ENCODE data around the gene SPOCK2. TPM values are rescaled to one million over a fixed set of nuclear protein-coding genes. Genes with fewer than 3 reads are reported as not detected.

SPOCK2 gene
- total RNA-seq, 1 donor from 2014 or later: 187 TPM

DNA sequence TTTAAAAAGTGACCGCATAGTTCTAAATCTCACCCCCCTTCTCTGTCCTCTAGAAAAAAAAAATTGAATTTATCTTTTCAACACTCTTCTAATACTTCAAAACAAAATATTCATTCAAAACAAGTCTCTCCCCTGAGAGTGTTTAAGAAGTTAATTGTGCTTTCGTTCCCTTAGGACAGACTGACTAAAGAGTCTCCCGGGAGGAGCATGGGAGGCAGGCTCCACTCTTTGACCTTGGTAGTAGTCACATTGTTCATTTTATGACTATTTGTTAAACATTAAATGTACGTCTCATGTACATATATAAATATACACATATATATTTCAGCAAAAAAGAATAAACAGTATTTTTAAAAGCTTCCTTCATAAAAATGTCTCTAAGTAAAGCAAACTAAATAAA is 35.3 kb upstream of the SPOCK2 start:
- no peaks in the 10 kb centered on the region for H3K4me1 ChIP-seq
- intact Hi-C loops (cut with DNase I): no loop called here
- ATAC-seq: no peak
- H3K27me3 ChIP-seq: no peaks in the 10 kb centered on the region
- no peak overlapping the region for H3K27ac ChIP-seq
- DNase-seq: no peak
- TF ChIP-seq, protein P1, sequence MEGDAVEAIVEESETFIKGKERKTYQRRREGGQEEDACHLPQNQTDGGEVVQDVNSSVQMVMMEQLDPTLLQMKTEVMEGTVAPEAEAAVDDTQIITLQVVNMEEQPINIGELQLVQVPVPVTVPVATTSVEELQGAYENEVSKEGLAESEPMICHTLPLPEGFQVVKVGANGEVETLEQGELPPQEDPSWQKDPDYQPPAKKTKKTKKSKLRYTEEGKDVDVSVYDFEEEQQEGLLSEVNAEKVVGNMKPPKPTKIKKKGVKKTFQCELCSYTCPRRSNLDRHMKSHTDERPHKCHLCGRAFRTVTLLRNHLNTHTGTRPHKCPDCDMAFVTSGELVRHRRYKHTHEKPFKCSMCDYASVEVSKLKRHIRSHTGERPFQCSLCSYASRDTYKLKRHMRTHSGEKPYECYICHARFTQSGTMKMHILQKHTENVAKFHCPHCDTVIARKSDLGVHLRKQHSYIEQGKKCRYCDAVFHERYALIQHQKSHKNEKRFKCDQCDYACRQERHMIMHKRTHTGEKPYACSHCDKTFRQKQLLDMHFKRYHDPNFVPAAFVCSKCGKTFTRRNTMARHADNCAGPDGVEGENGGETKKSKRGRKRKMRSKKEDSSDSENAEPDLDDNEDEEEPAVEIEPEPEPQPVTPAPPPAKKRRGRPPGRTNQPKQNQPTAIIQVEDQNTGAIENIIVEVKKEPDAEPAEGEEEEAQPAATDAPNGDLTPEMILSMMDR (IDR thresholded peaks at IDR 0.05): no peak
- no peak overlapping the region for H3K4me3 ChIP-seq
- no peaks in the 10 kb centered on the region for H3K36me3 ChIP-seq
- H3K9me3 ChIP-seq: no peaks in the 10 kb centered on the region

GRCh38 chr10:72122221-72122620 is 33.9 kb upstream of the SPOCK2 start:
- TF ChIP-seq, protein P1 (IDR thresholded peaks at IDR 0.05): no peak
- intact Hi-C loops (cut with DNase I): no loop called here

DNA sequence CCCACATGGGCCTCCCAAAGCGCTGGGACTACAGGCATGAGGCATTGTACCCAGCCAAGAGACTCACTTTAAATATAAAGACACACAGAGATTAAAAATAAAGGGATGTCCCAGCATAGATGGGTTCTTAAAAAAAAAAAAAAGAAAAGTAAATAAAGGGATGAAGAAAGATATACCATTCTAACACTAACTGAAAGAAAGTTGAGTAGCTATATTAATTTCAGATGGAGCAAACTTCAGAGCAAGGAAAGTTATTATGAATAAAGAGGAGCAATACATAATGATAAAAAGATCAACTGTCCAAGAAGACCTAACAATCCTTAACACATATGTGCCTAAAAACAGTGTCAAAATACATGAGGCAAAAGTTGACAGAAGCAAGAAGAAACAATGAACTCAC is 33.0 kb upstream of the SPOCK2 start:
- DNase-seq: no peak
- no peak overlapping the region for H3K4me3 ChIP-seq
- intact Hi-C loops (cut with DNase I): no loop called here
- H3K27ac ChIP-seq: no peak overlapping the region
- no peak for ATAC-seq
- TF ChIP-seq, protein P1 (IDR thresholded peaks at IDR 0.05): no peak
- peaks cover 3% of the 10 kb centered on the region for H3K36me3 ChIP-seq
- H3K4me1 ChIP-seq: no peaks in the 10 kb centered on the region
- H3K27me3 ChIP-seq: no peaks in the 10 kb centered on the region
- no peaks in the 10 kb centered on the region for H3K9me3 ChIP-seq

More at GRCh38 chr10:72122221-72122620, 33.9 kb upstream of the SPOCK2 start:
- ATAC-seq (no peak), DNase-seq (no peak)
- Histone ChIP-seq H3K4me3 (no peak overlapping the region), H3K27ac (no peak overlapping the region), H3K36me3 (peaks cover 2% of the 10 kb centered on the region), H3K9me3 (no peaks in the 10 kb centered on the region), H3K4me1 (no peaks in the 10 kb centered on the region), H3K27me3 (no peaks in the 10 kb centered on the region)

- no peak for ATAC-seq
- DNase-seq: no peak
- Histone ChIP-seq H3K27me3 (no peaks in the 10 kb centered on the region), H3K36me3 (peaks cover 3% of the 10 kb centered on the region), H3K9me3 (no peaks in the 10 kb centered on the region), H3K4me3 (no peak overlapping the region), H3K27ac (no peak overlapping the region), H3K4me1 (no peaks in the 10 kb centered on the region)
- intact Hi-C loops (cut with DNase I): no loop called here
- TF ChIP-seq, protein P1 (IDR thresholded peaks at IDR 0.05): no peak
Observed at GRCh38 chr10:72116372-72116771, 28.0 kb upstream of the SPOCK2 start.

GRCh38 chr10:72114706-72115450 is 26.5 kb upstream of the SPOCK2 start:
- Histone ChIP-seq H3K36me3 (peaks cover 3% of the 10 kb centered on the region), H3K27ac (no peak overlapping the region), H3K4me3 (no peak overlapping the region), H3K9me3 (no peaks in the 10 kb centered on the region), H3K4me1 (no peaks in the 10 kb centered on the region), H3K27me3 (no peaks in the 10 kb centered on the region)
- ATAC-seq (no peak), DNase-seq (no peak)
- intact Hi-C loops (cut with DNase I): no loop called here
- TF ChIP-seq, protein P1 (IDR thresholded peaks at IDR 0.05): no peak
